Superior temporal gyrus (tissue), 1 donor: ENCODE results near the gene NTMT2.
"Not testable (repeated sequence)": the region's sequence is repeated elsewhere in the genome, so short reads cannot be mapped to it uniquely, and the experiment has no call there.

Experiments
- DNase-seq: peaks from one replicate; pipeline ENCODE4 v3.0.0-alpha.2; 2016; ENCODE audit errors: extremely low spot score

Gene NTMT2

DNA sequence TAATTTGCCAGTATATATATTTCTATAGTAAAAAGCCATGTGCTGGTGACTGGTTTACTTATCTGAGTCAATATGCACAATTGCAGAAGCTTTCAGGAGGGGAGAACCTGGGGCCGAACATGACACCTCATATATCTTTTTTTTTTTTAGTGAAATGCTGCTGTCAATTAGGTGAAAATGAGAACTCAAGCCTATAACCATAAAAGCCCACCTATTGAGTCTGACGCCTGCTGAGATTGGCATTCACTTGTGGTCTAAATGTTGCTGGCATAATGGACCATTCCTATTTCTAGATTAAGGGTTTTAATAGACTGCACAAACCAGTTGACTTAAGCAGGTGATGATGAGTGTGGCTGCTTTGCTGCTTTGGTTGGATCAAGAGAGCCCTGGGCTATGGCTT is 10.8 kb downstream of the NTMT2 start:
- no peak for DNase-seq

DNA sequence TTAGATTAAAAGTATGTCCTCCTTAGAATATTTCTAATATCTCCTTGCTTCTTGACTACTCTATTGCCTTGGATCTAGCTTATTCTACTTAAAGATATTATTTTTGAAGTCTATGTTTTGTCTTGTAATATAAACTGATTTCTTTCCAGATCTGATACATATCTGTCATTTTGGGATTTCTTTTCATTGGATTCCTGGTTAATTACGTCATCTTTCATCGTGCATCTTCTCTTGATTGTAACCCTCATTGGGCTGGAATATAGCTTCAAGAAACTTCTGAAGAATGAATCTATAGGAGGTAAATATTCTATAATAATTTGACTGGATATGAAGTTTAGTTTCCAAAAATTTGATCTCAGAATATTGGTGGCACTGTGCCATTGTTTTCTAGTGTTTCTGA is 12.1 kb downstream of the NTMT2 start:
- DNase-seq, result no peak

DNA sequence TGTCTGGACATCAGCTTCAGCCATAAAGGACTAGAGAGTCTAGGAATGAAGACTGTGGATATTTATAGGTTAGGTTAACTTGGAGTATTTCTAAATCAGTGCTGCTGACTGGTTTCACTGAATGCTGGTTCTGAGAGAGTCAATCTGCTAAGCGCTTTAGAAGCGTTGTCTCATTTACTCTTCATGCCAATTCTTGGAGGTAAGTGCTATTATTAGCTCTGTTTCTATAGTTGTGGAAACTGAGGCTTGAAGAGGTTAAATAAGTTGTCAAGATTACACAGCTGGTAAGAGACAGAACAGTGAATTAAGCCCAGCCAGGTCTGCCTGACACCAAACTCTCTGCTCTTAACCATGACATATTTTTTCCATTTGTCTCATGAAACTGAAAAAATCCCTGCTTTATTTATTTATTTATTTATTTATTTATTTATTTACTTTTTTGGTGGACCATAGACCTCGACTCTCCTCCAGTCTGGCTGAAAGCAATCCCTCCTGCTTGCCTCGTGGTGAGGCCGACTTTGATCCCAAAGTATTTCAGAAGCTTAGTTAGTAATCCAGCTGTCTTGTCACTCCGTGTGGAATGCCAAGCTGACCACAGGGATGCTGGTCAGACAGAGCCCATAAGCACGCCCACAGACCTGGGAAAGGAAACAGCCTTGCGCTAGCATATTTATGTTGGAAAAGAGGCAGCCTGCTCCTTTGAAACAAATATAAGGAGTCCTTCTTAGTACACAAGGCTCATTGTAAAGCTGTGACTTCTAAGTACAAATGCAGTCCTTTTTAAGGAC is 16.9 kb downstream of the NTMT2 start:
- no peak for DNase-seq

DNA sequence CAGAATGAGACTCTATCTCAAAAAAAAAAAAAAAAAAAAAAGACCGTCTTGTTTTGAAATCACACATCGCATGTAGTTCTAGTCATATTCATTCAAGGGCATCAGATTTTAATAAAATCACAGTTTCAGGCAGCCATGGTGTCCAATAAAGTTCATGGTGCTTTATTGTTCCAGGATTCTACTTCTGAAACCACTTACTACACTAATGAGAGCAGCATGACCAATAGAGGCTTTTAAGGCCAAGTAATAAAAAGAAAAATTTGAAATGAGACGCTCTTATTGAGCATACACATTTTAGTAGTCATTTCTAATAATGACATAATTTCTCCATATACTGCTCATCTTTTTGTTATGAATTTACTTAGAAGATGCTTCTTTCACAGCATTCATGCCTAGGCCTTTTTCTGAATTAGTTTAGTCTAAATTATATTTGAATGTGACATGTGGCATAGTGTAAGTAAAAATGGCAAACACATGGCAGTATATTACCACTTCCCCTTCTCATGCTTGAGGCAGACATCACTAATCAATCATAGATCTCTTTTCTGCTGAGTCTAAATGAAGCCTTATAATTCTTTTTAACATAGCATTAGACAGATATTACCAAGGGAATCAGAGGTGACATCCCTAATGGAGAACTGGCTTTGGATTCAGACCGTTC is 18.5 kb downstream of the NTMT2 start:
- no peak for DNase-seq

DNA sequence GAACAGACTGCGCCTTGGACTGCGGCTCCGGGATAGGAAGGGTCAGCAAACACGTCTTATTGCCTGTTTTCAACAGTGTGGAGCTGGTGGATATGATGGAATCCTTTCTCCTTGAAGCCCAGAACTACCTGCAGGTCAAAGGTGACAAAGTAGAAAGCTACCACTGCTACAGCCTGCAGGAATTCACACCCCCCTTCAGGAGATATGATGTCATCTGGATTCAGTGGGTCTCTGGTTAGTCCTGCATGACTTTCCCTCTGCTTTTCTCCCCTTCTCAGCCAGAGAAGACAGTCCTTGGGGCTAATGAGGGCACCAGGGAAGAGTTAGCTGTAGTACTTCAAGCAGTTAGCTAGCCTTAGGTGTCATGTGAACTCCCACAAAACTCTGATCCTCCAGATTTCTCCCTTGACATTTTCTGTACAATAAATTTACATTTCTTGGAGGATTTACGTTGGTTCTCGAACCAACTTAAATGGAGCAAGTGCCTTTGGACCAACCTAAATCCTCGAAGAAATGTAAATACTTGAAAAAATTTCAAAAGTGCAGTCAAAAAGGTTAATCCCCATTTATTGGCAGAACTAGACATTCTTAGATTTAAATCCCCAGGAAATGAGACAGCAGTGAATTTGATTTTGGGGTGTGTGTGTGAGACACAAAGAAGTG is 20.9 kb downstream of the NTMT2 start:
- DNase-seq, result no peak

DNA sequence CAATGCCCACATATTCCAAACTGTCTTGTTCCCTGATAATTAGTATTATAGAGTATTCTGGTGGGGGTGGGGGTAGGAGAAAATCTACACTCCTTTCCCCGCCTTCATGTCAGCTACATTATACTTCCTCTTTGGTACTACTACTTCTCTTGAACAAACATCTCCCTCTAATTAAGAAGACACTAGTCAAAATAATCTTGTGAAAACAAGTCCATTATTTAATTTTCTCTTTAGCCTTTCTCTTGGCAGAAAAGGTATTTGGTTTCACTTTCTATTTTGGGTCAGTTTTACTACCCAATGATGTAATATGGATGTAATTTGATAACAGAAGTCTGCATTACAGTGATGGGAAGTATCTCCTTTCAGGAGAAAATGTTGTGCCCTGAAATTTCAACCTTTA is 22.5 kb downstream of the NTMT2 start:
- no peak for DNase-seq

DNA sequence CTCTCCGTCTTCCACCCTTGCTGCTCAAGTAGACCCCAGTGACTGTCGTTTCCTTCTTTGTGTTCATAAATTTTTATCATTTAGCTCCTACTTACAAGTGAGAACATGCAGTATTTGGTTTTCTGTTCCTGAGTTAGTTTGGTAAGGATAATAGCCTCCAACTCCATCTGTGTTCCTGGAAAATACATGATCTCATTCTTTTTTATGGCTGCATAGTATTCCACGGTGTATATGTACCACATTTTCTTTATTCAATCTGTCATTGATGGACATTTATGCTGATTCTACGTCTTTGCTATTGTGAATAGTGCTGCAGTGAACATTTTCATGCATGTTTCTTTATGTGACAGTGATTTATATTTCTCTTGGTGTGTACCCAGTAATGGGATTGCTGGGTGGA is 24.8 kb downstream of the NTMT2 start:
- not testable (repeated sequence) for DNase-seq

DNA sequence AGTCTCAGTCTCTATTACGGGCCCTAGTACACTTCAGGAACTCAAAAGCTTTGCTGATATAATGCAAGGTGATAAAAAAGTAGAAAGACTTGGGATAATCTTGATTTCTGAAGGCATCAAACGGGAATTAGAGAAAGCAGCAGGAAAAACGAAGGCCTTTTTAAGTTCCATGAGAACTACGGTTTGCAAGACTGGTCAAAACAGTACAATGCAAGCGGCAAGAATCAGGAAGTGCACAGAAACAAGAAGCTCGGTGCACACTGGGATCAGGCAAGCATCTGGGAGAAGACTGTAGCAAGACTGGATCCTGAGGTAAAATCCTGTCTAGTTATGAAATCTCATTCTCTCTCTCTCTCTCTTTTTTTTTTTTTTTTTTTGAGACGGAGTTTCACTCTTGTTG is 28.6 kb downstream of the NTMT2 start:
- DNase-seq, result no peak

DNA sequence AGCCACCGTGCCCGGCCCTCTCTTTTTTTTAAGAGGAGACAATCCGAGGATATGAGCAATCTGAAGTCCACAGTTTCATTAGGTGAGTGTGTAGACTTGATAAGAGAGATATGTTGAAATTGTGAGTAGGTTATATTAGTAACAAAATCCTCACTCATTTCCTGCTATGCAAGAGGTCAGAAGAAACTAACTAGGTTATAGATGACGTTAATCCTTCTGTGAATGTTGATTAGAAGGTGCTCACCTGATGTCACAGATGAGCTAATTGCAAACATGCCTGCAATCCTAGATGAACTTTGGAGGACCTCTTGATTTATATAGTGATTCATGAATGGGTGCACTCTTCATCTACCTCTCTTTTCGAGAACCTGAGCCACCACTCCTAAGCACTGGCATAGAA is 29.3 kb downstream of the NTMT2 start:
- DNase-seq, result no peak

DNA sequence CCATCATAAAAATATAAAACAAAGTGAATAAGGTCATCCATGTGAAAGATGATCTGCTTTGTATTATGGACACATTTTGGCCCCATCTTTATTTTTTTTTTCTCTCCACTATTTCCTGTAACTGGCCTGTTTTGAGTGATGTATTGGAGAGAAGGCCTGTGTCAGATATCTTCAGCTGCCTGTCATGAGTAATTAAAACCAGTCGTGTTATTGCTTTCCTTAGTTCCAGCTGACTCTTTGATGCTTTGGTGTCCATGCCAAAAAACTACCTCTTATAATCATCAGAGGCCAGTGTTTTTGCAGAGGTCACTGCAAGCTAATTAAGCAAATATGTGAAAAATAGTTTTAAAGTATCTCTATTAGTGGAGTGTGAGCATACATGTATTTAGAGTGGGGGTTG is 29.7 kb downstream of the NTMT2 start:
- no peak for DNase-seq

DNA sequence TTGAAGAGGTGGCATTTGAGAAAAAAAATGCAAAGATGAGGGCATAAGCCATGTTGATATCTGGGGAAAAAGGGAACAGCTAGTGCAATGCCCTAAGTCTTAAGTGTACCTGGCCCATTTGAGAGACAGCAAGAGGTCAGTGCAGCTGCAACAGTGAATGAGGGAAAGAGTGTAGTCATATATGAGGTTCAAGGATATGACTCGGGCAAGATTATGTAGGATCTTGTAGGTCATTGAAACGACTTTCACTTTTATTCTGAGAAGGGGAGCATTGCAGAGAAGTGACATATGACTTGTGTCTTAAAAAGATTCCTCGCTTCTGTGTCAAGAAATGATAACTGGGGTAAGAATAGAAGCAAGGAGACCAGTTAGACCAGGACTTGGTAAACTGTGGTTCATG is 31.0 kb downstream of the NTMT2 start:
- DNase-seq, result no peak

DNA sequence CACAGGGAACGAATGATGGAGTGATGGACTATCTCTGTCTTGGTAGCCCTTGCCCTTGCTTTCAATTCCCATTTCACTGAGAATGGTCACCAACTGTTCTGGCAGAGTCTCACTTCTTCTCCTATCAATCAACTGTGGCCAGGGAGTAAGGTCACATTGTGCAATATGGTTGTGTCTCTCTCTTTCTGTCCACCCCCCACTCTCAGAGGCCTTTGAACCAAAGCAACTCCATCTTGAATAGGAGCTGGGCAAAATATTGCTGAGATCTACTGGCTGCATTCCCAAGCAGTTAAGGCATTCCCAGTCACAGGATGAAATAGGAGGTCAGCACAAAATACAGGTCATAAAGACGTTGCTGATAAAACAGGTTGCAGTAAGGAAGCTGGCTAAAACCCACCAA is 36.7 kb downstream of the NTMT2 start:
- no peak for DNase-seq

DNA sequence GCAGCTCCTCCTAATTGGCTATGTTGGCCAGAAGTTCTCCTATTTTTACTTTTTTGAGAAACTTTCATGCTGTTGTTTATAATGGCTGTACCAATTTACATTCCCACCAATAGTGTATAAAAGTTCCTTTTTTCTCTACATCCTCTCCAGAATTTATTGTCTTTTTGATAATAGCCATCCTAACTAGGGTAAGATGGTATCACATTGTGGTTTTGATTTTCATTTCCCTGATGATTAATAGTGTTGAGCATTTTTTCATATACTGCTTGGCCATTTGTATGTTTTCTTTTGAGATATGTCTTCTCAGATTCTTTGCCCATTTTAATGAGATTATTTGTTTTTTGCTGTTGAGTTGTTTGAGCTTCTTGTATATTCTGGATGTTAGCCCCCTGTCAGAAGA is 46.8 kb downstream of the NTMT2 start:
- no peak for DNase-seq

DNA sequence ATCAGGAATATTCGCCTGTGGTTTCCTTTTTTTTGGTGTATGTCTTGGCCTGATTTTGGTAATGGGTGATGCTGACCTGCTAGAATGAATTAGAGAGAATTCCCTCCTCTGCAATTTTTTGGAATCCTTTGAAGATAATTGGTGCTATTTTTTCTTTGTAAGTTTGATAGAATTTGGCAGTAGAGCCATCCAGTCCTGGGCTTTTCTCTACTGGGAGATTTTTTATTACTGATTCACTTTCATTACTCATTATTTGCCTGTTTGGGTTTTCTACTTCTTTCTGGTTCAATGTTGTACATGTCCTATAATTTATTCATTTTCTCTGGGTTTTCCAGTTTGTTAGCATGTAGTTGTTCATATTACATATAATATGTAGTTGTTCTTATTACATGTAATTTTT is 48.7 kb downstream of the NTMT2 start:
- DNase-seq, result no peak

DNA sequence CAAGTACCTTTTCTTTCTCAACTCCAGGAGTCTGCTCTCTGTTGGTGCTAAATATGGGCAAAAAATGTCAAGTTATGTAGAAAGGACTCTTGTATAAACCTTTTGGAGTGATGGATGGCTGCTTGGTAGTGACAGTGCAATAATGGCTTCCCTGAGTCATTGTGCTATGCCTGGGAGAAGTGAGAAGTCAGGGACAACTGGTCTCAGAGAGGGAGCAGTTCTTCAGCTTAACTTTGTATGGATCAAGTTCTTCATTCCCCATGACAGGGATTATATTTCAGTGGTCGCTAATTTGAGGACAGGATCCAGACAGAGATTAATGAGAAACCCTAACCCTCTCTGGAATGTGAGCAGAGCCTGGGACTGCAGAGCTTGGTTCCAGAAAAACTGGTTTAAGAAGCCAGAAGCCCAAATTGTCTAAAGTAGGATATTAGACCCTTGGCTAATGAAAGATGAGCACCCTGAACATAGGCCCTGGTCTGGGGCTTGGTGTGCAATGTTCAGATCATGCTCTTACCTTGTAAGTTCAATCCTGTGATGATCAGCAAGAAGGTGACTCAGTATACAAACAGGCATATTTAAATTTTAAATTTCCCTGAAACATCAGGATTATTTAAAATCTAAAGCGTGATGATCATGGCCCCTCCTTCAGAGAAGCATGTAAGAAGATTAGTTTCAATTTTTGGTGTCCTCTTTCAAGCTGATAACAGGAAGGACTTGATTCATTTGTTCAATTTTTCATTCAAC is 50.9 kb downstream of the NTMT2 start:
- DNase-seq, result no peak

DNA sequence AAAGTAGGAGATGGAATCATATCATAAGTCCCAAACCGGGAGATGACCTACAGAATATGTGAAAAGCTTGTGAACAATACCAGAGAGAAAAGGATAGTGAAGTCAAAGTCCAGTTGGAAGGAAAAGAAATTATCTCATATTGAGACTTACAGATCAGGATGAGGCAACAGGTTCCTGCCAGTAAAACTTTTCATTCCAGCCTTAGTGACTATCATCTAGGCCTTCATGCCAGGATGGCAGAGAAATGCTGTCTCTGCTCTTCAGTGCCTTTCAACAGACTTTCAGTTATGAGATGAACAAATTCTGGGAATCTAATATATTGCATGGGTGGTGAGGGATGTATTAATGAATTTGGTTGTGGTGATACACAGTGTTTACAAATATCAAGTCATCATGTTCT is 52.3 kb downstream of the NTMT2 start:
- no peak for DNase-seq

DNA sequence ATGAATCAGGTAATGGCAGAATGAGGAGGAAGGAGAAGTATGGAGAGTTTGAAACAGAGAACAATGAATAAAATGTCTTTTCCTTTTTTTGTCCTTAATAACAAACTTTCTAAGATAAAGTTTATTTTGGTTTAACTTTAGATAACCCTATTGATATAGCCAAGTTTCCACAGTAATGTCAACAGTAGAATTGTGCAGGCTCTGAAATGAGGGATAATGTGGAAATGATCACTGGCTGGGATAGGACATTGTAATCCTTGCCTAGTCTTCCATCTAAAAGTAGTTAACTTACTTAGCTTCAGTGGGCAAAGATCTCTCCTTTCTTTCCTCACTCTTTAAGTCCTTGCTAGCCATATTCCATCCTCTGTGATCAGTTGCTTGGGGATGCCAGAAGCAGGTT is 52.8 kb downstream of the NTMT2 start:
- DNase-seq, result no peak

DNA sequence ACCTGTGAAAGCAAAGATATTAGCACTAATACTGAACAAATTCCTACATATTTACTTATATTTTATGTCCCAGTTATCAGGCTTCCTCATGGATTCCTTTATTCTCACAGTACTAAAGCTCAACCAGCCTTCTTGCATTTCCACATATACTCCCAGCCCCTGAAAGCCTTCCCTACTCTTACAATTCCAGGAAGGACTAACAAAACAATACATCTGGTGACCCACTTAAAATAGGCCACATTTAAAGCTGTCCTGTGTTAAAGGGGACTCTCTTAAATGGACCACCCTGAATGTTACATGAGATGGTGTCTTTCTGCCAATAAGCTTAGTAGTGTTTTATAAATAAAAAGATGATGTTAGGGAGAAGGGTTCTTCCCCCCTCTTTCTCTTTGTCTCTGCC is 54.4 kb downstream of the NTMT2 start:
- DNase-seq, result peak; percentile 9

DNA sequence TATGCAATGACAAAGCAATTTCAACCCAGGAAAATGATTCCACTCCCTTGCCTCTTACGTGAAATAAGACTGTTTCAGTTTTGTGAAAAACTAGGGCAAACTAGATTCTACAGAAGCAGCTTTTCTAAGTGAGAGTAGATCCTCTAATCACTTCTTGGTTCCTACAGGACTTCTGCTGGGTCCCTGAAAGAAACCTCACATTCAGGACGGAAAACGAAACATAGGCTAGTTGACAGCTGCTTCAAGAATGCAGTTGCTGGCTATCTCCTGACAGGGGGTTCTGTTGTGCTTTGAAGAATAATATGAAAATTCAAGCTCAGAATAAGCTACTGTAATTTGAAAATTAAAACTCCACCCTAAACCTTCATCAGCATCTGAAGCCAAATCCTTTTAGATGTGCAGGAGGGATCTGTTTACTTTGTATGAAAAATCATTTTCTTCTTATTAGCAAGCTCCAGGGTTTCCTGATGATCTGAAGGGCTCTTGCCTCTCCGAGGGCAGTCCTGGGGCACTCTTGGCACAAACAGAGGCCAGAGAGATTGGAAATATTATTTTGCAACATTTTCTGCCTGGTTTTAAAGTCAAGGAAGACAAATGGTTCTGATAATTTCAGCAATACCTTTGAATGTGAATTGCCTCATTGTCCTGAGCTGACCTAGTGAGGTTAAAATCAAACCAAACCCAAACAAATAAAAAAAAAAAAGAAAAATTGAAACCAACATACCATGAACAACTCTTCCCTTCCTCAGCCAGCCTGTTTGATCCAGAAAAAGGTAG is 55.0 kb downstream of the NTMT2 start:
- DNase-seq, result no peak

DNA sequence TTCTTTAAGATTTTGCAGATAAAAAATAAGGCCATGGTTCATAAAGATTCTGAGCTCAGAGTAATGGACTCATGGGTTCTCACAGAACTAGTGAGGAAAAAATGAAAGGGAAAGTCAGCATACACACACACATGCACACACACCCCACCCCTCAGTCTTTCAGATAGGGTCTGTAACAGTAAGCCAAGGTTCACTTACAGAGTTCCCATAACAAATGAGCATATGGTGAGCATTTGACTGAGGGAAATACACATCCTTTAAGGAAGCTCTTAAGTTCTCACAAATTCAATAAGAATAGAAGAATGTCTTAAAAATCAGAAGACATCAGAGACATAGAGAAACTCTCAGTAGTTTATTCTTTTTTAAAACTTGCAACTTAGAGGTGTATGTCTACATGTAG is 57.9 kb downstream of the NTMT2 start:
- no peak for DNase-seq

DNA sequence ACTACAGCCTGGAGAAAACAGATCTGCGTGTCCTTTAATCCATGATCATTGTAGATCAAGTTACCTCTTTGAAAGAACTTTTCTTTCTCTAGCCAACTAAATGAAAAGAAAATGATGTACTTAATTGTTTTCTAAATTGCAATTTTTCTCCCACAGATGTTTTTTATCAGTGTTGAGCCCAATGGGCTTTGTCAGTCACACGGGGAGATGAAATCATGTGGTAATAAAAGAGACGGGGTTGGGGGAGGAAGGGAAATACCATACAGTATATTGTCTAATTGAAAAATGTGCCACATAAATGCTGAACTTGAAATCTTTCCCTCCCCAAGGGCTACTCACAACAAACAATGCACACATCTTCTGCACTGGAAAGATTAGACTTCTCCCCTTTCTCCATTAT is 58.4 kb downstream of the NTMT2 start:
- no peak for DNase-seq

DNA sequence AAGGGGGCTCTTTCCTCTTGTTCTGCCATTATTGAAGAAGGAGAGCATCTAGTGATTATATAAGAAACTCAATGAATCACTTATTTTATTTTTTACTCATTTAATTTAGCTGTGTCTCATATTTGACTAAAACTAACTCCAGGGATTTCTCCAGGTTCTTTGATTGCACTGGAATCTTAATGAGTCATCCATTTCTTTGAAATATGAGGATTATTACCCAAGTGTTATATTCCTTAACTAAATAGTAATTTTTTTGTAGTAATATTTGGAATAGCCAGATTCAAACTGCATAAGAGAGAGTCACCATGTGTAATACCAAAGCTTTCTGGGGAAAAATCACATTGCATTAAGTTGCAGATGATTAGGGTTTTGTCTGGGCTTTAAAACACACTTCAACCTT is 59.5 kb downstream of the NTMT2 start:
- no peak for DNase-seq
